SU-DHL-6 (cell line): Measurements from ENCODE around the gene CLEC9A.

ENCODE experiments used
- H2AFZ ChIP-seq: fragments of 200-600 bp; sonication (generic); 2 replicates; pipeline ENCODE4 v1.6.1; 2014; ENCODE audit warnings: low read depth, mild to moderate bottlenecking, moderate library complexity, mixed read lengths, antibody characterized with exemption, low read length; ENCODE audit not compliant: severe bottlenecking
- H3F3A ChIP-seq: fragments of 200-600 bp; shearing (Covaris generic); 2 replicates; pipeline ENCODE4 v1.6.0; 2016; ENCODE audit warnings: antibody characterized with exemption, mild to moderate bottlenecking; ENCODE audit not compliant: insufficient read depth
- H3K27ac ChIP-seq: fragments of 200-600 bp; sonication (generic); 2 replicates; pipeline ENCODE4 v1.5.1; 2016; ENCODE audit warnings: low read depth, mild to moderate bottlenecking, low read length, moderate library complexity, mixed read lengths
- H3K27me3 ChIP-seq: fragments of 200-600 bp; sonication (generic), shearing (Covaris generic); 2 replicates; pipeline ENCODE4 v1.6.0; 2014; ENCODE audit warnings: mild to moderate bottlenecking, low read length
- H3K36me3 ChIP-seq: fragments of 200-600 bp; sonication (generic); 2 replicates; pipeline ENCODE4 v1.6.1; 2014; ENCODE audit warnings: mild to moderate bottlenecking, low read length, mixed read lengths
- H3K4me2 ChIP-seq: fragments of 300-600, 200-600 bp; shearing (Covaris generic), sonication (generic); 2 replicates; pipeline ENCODE4 v1.6.0; 2014; ENCODE audit warnings: low read length, low read depth, mild to moderate bottlenecking; ENCODE audit not compliant: poor library complexity, severe bottlenecking
- H3K4me3 ChIP-seq: fragments of 200-600 bp; sonication (generic); 2 replicates; pipeline ENCODE4 v1.5.1; 2014; ENCODE audit warnings: antibody characterized with exemption, low read length, mild to moderate bottlenecking, mixed read lengths; ENCODE audit not compliant: insufficient read depth, poor library complexity, severe bottlenecking
- H3K79me2 ChIP-seq: fragments of 200-600 bp; sonication (generic); 2 replicates; pipeline ENCODE4 v1.6.1; 2014; ENCODE audit warnings: mild to moderate bottlenecking, low read length, moderate library complexity; ENCODE audit not compliant: insufficient read depth
- H3K9ac ChIP-seq: fragments of 200-600 bp; sonication (generic); 2 replicates; pipeline ENCODE4 v1.7.0; 2014; ENCODE audit warnings: mild to moderate bottlenecking, low read length
- H3K9me2 ChIP-seq: fragments of 200-600 bp; sonication (generic); replicated peaks from 2 replicates; pipeline ENCODE4 v1.6.1; 2014; ENCODE audit warnings: low read length; ENCODE audit not compliant: insufficient read depth
- H3K9me3 ChIP-seq: fragments of 200-600 bp; sonication (generic); 2 replicates; pipeline ENCODE4 v1.6.1; 2014; ENCODE audit warnings: low read length, mixed read lengths; ENCODE audit not compliant: insufficient read depth
- H4K20me1 ChIP-seq: fragments of 200-600 bp; sonication (generic); 2 replicates; pipeline ENCODE4 v1.6.1; 2014; ENCODE audit warnings: low read depth, mild to moderate bottlenecking, antibody characterized with exemption, low read length, moderate library complexity, mixed read lengths
- CTCF ChIP-seq: fragments of 200-600 bp; sonication (generic); IDR thresholded peaks from one replicate; pipeline ENCODE4 v1.5.1; 2017; ENCODE audit warnings: antibody characterized with exemption, mild to moderate bottlenecking, low read length, moderate library complexity; ENCODE audit not compliant: insufficient read depth, poor library complexity, severe bottlenecking
- EZH2phosphoT487 ChIP-seq: fragments of 200-600 bp; sonication (generic), shearing (Covaris generic); conservative IDR thresholded peaks from 2 replicates; pipeline ENCODE4 v1.6.1; 2018; ENCODE audit warnings: mild to moderate bottlenecking, antibody characterized with exemption, low read length, moderate library complexity, mixed read lengths

Gene CLEC9A

GRCh38 chr12:10088031-10088430 lies 57.5 kb downstream of the CLEC9A start:
- Histone ChIP-seq H3K9me3 (no peaks in the 10 kb centered on the region), H3K36me3 (no peaks in the 10 kb centered on the region), H3K27me3 (no peaks in the 10 kb centered on the region), H3K79me2 (no peaks in the 10 kb centered on the region), H4K20me1 (no peaks in the 10 kb centered on the region), H3K27ac (no peak overlapping the region), H3F3A (no peaks in the 10 kb centered on the region), H3K4me2 (no peak overlapping the region), H3K9me2 (no peaks in the 10 kb centered on the region), H3K4me3 (no peak overlapping the region), H3K9ac (no peak overlapping the region), H2AFZ (no peak overlapping the region)
- TF ChIP-seq CTCF: no peak
- TF ChIP-seq EZH2phosphoT487: no peak

GRCh38 chr12:10088955-10089900 lies 58.7 kb downstream of the CLEC9A start:
- H3K4me2 ChIP-seq: no peak overlapping the region

GRCh38 chr12:10094646-10095395 lies 64.3 kb downstream of the CLEC9A start:
- Histone ChIP-seq H3F3A (no peaks in the 10 kb centered on the region), H3K79me2 (no peaks in the 10 kb centered on the region), H2AFZ (no peak overlapping the region), H3K27me3 (no peaks in the 10 kb centered on the region), H3K4me2 (no peak overlapping the region), H3K27ac (no peak overlapping the region), H3K4me3 (no peak overlapping the region), H3K9me3 (no peaks in the 10 kb centered on the region), H3K36me3 (no peaks in the 10 kb centered on the region), H4K20me1 (no peaks in the 10 kb centered on the region), H3K9ac (no peak overlapping the region), H3K9me2 (no peaks in the 10 kb centered on the region)
- TF ChIP-seq CTCF (no peak), EZH2phosphoT487 (no peak)

More at GRCh38 chr12:10088955-10089900, 58.7 kb downstream of the CLEC9A start:
- Histone ChIP-seq H3K36me3 (no peaks in the 10 kb centered on the region), H3K9me2 (no peaks in the 10 kb centered on the region), H3K27me3 (no peaks in the 10 kb centered on the region), H2AFZ (no peak overlapping the region), H4K20me1 (no peaks in the 10 kb centered on the region), H3K4me3 (no peak overlapping the region), H3K27ac (no peak overlapping the region), H3K9me3 (no peaks in the 10 kb centered on the region), H3K79me2 (no peaks in the 10 kb centered on the region), H3F3A (no peaks in the 10 kb centered on the region), H3K9ac (no peak overlapping the region)
- TF ChIP-seq EZH2phosphoT487 (no peak), CTCF (no peak)
